Heart right ventricle (tissue), 16 donors: Measurements from ENCODE around the gene CD72. TPM values are rescaled to one million over a fixed set of nuclear protein-coding genes. Genes with fewer than 3 reads are reported as not detected.

Experiments
- ATAC-seq, 8 donors: fragments of 200-7000 bp; cut with Tn5 transposase; one replicate each; pipeline ENCODE4 v1.9.1; 2020; ENCODE audit warnings: mild to moderate bottlenecking in 8 of 8, moderate library complexity in 8 of 8, moderate number of reproducible peaks in 1 of 8
- DNase-seq, 2 donors: peaks; one replicate each; pipeline ENCODE4 v3.0.0-alpha.2; 2020
- H3K27ac ChIP-seq, 10 donors: fragments of 200-600 bp; sonication (generic) in 2 of 10; one replicate each; pipeline versions ENCODE4 v1.5.0 to v1.8.0; 2020 to 2022; ENCODE audit warnings: mild to moderate bottlenecking in 3 of 10
- H3K27me3 ChIP-seq, 7 donors: fragments of 200-600 bp; one replicate each; pipeline ENCODE4 v1.8.0; 2021 to 2022; ENCODE audit warnings: mild to moderate bottlenecking in 2 of 7
- H3K36me3 ChIP-seq, 9 donors: fragments of 200-600 bp; sonication (generic) in 1 of 9; one replicate each; pipeline versions ENCODE4 v1.5.0 to v1.8.0; 2020 to 2022; ENCODE audit warnings: mild to moderate bottlenecking in 2 of 9
- H3K4me1 ChIP-seq, 9 donors: fragments of 200-600 bp; sonication (generic) in 1 of 9; one replicate each; pipeline versions ENCODE4 v1.5.0 to v1.8.0; 2020 to 2022; ENCODE audit warnings: mild to moderate bottlenecking in 4 of 9
- H3K4me3 ChIP-seq, 10 donors: fragments of 200-600 bp; sonication (generic) in 2 of 10; one replicate each; pipeline versions ENCODE4 v1.5.0 to v1.8.0; 2020 to 2022; ENCODE audit warnings: mild to moderate bottlenecking in 7 of 10, moderate library complexity in 2 of 10
- H3K9me3 ChIP-seq, 11 donors: fragments of 200-600 bp in 10 of 11; sonication (generic) in 2 of 11; one replicate each; pipeline versions ENCODE4 v1.5.0 to v1.8.0; 2013 to 2022; ENCODE audit warnings: mild to moderate bottlenecking in 2 of 11, control low read depth in 1 of 11, moderate library complexity in 1 of 11
- CTCF ChIP-seq, 9 donors: fragments of 200-600 bp; sonication (generic) in 2 of 9; IDR thresholded peaks; one replicate each; pipeline versions ENCODE4 v1.5.0 to v1.8.0; 2021 to 2022; ENCODE audit warnings: antibody characterized with exemption in 9 of 9, mild to moderate bottlenecking in 5 of 9, moderate library complexity in 1 of 9
- WGBS, 2 donors: extraction: QIAGEN DNeasy Blood & Tissue Kit; methylation state at CpG; one replicate each; pipeline ENCODE4 v1.1.7; 2013; ENCODE audit warnings: inconsistent platforms in 1 of 2; 5-methylcytosine and 5-hydroxymethylcytosine counted together
- intact Hi-C, 10 donors: fragments of 100-400 bp; cut with DNase I; formaldehyde crosslinking; loops; one replicate each; pipeline versions ENCODE4 v1.11.1 to v1.14.2; 2022
- polyA plus RNA-seq, 2 donors: library from polyadenylated mRNA; stranded (reverse); fragments of 200-250 nt; gene quantifications; one replicate each; pipeline ENCODE4 v1.2.3, GENCODE V29; 2013
- total RNA-seq, 10 donors: library from RNA; stranded (reverse); fragmentation: NEBNext Ultra II Directional in 3 of 10; extraction: Animal tissue kit (Norgen Biotek cat#: 25700) in 3 of 10; gene quantifications; one replicate each; pipeline versions ENCODE4 v1.2.1 to v1.2.4, GENCODE V29; 2021 to 2023
- donor health status: Arrhythmogenic right ventricular cardiomyopathy.
- donor health status: ischemic (EF 13 %, LVEDD 7.1; RV severe dilation, severe dysfunction).
- donor health status: healthy with polysubstance abuse.
- donor health status: DM: no; HTN: yes; CAD: no.
- donor health status: DM: no; HTN: no; CAD: no.
- donor health status: ischemic (EF 25% LVEDD 6.9; RV normal size, moderate dysfunction).
- donor health status: ischemic (EF 25% LVEDD 5.7; RV mildly dilated, moderate dysfunction).
- donor health status: healthy.
- donor health status: DM: yes; HTN: yes; CAD: no.
- donor health status: Ischemic cardiomyopathy.
- donor health status: ischemic (EF 35%, LVEDD 5.7; RV mildly dilated, moderate dysfunction).
- donor health status: nonischemic (EF 11% LVEDD 7.7; RV severe dilation, severe dysfunction).
- donor health status: DM: yes; HTN: yes; CAD: no.
- donor health status: PGD.
- donor health status: ischemic (EF 29% LVEDD 5.4; RV normal size, mild dysfunction).
- donor health status: nonischemic (EF 23%, LVEDD 6.1; RV moderate dilation, normal function).

CD72 gene
- total and polyA plus RNA-seq, 12 donors, result 0.43 to 6.8 (median 0.54) TPM; not detected in 1

GRCh38 chr9:35665471-35665818 is 47.2 kb upstream of the CD72 start:
- H3K27me3 ChIP-seq, result no peaks in the 10 kb centered on the region
- intact Hi-C loops, result loop anchor here in 3 of 10 donors (2.0 to 10.0 kb wide), 2 partner anchors 21 to 59 kb away; no protein-coding TSS in a partner anchor
- H3K4me3 ChIP-seq, result peak overlapping the region in 9 of 10 donors; percentile 36 to 67 (median 58)
- no peaks in the 10 kb centered on the region for H3K9me3 ChIP-seq
- WGBS, 2 donors, result 32 to 34% methylated on average over 5 of the region's 5 CpGs
- DNase-seq (no peak), ATAC-seq (no peak)
- H3K36me3 ChIP-seq, result peaks cover 0 to 22% (median 5%) of the 10 kb centered on the region in 9 donors
- H3K27ac ChIP-seq, result peak overlapping the region in 8 of 10 donors; percentile 31 to 78 (median 61)
- no peak for TF ChIP-seq CTCF (IDR thresholded peaks at IDR 0.05)
- H3K4me1 ChIP-seq, result peaks cover 0 to 43% (median 28%) of the 10 kb centered on the region in 9 donors

- TF ChIP-seq CTCF (IDR thresholded peaks at IDR 0.05), result peak in 4 of 9 donors; percentile 12 to 44 (median 39)
- peak; percentile 79 to 88 (median 85) for ATAC-seq
- intact Hi-C loops, result loop anchor here in 6 of 10 donors (2.0 to 10.0 kb wide), 4 partner anchors 22 to 62 kb away; no protein-coding TSS in a partner anchor
- peak within 1 kb of the TSS in 9 of 10 donors; percentile 36 to 67 (median 58) for H3K4me3 ChIP-seq
- H3K27me3 ChIP-seq, result no peaks in the 10 kb centered on the region
- 7 to 8% methylated on average over 58 of the region's 58 CpGs for WGBS, 2 donors
- no peaks in the 10 kb centered on the region for H3K9me3 ChIP-seq
- peaks cover 0 to 28% (median 9%) of the 10 kb centered on the region in 9 donors for H3K36me3 ChIP-seq
- DNase-seq, result peak; percentile 76 to 84
- H3K27ac ChIP-seq, result peak within 1 kb of the TSS in 9 of 10 donors; percentile 31 to 78 (median 61)
- peaks cover 0 to 50% (median 34%) of the 10 kb centered on the region in 9 donors for H3K4me1 ChIP-seq
These were observed 46.6 kb upstream of the CD72 start, which contains the start of gene ARHGEF39 for GRCh38 chr9:35664531-35665470. Gene ARHGEF39, minus strand, starts transcription at chr9:35665195. Its CDS starts 26 bp downstream, at chr9:35665169.

- peaks cover 0 to 62% (median 45%) of the 10 kb centered on the region in 9 donors for H3K4me1 ChIP-seq
- peak overlapping the region in 7 of 10 donors; percentile 95 to 99 (median 98) for H3K27ac ChIP-seq
- no peaks in the 10 kb centered on the region for H3K27me3 ChIP-seq
- 90 to 92% methylated on average over 7 of the region's 7 CpGs for WGBS, 2 donors
- DNase-seq (no peak), ATAC-seq (no peak)
- no peak overlapping the region for H3K4me3 ChIP-seq
- intact Hi-C loops, result loop anchor here in 6 of 10 donors (2.0 to 10.0 kb wide), 4 partner anchors 35 to 66 kb away; no protein-coding TSS in a partner anchor
- peaks cover 0 to 29% (median 9%) of the 10 kb centered on the region in 9 donors for H3K36me3 ChIP-seq
- no peak for TF ChIP-seq CTCF (IDR thresholded peaks at IDR 0.05)
- no peaks in the 10 kb centered on the region for H3K9me3 ChIP-seq
These were observed 44.2 kb upstream of the CD72 start for GRCh38 chr9:35662437-35662836.

- H3K9me3 ChIP-seq, result no peaks in the 10 kb centered on the region
- H3K4me3 ChIP-seq, result no peak overlapping the region
- H3K4me1 ChIP-seq, result peaks cover 0 to 68% (median 51%) of the 10 kb centered on the region in 9 donors
- 71 to 74% methylated on average over 3 of the region's 3 CpGs for WGBS, 2 donors
- no peak for TF ChIP-seq CTCF (IDR thresholded peaks at IDR 0.05)
- ATAC-seq, result no peak
- H3K36me3 ChIP-seq, result peaks cover 0 to 29% (median 9%) of the 10 kb centered on the region in 9 donors
- H3K27me3 ChIP-seq, result no peaks in the 10 kb centered on the region
- no peak for DNase-seq
- peak overlapping the region; percentile 24 to 99 (median 98) for H3K27ac ChIP-seq
- intact Hi-C loops, result loop anchor here in 6 of 10 donors (2.0 to 10.0 kb wide), 4 partner anchors 35 to 67 kb away; no protein-coding TSS in a partner anchor
These were observed 43.6 kb upstream of the CD72 start for GRCh38 chr9:35661756-35662350.
